Ishikawa (cell line): Measurements from ENCODE around the gene KMT5C.

ENCODE experiments used
- CEBPB ChIP-seq: IDR thresholded peaks from 2 replicates; pipeline ENCODE4 v1.6.1; 2012
- CREB1 ChIP-seq: IDR thresholded peaks from 2 replicates; pipeline ENCODE4 v1.6.1; 2012; ENCODE audit warnings: low read depth
- EGR1 ChIP-seq: IDR thresholded peaks from 2 replicates; pipeline ENCODE4 v1.6.1; 2012
- EP300 ChIP-seq: IDR thresholded peaks from 2 replicates; pipeline ENCODE4 v1.6.1; 2012; ENCODE audit warnings: borderline replicate concordance
- FOXM1 ChIP-seq: IDR thresholded peaks from 2 replicates; pipeline ENCODE4 v1.6.1; 2012; ENCODE audit warnings: low read depth, borderline replicate concordance
- NFIC ChIP-seq: IDR thresholded peaks from 2 replicates; pipeline ENCODE4 v1.6.1; 2012
- RAD21 ChIP-seq: IDR thresholded peaks from 2 replicates; pipeline ENCODE4 v1.6.1; 2012; ENCODE audit warnings: low read depth
- TAF1 ChIP-seq: IDR thresholded peaks from 2 replicates; pipeline ENCODE4 v1.6.1; 2012; ENCODE audit warnings: low read depth, mild to moderate bottlenecking
- TCF12 ChIP-seq: IDR thresholded peaks from 2 replicates; pipeline ENCODE4 v1.6.1; 2012; ENCODE audit warnings: low read depth
- YY1 ChIP-seq: IDR thresholded peaks from 2 replicates; pipeline ENCODE4 v1.6.1; 2012; ENCODE audit warnings: low read depth
- TF ChIP-seq, protein P1 (sequence below): IDR thresholded peaks from 2 replicates; pipeline ENCODE4 v1.6.1; 2012
- TF ChIP-seq, protein P2 (sequence below): IDR thresholded peaks from 2 replicates; pipeline ENCODE4 v1.6.1; 2012; ENCODE audit warnings: low read depth, mild to moderate bottlenecking
- TF ChIP-seq, protein P3 (sequence below): IDR thresholded peaks from 2 replicates; pipeline ENCODE4 v1.6.1; 2012

DNA sequence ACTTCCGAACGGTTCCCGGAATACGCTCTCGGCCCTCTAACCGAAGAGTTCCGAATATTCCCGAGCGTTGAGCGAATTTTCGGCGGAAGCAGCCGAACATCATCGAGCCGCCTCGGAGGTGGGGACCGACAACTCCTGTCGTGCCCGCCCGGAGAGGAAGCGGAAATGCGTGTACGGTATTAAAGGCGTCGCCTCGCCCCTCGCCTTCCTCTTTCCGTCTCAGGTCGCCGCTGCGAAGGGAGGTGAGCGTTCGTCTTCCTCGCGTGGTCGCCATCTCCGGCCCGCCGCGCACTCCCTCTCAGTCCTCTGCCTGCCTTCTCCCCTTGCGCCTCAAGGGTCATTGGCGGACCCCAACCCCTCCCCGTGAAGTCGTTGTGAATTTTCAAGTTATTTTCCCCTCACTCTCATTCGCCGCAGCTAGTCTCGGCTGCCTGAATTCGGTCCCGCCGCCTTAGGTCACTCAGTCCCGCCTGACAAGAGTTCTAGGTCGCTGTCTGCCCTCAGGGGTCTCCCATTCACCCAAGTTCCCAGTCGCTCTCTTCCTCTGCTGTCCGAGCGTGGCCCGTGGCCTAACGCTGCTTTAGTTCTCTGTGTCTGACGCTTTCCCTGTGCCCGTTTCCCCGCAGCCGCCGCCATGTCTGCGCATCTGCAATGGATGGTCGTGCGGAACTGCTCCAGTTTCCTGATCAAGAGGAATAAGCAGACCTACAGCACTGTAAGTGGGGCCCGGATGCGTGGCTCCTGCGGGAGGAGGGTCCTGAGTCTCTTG, 46.2 kb downstream of the KMT5C start, which contains the start of gene RPL28:
- TF ChIP-seq EP300 (no peak), TAF1 (peak; percentile 100), CEBPB (no peak), CREB1 (peak; percentile 52; the same call in 1 of the 2 replicates), RAD21 (no peak), FOXM1 (no peak), YY1 (peak; percentile 80), NFIC (no peak), EGR1 (no peak), TCF12 (peak; percentile 49; the same call in 1 of the 2 replicates)
- TF ChIP-seq, protein P1, sequence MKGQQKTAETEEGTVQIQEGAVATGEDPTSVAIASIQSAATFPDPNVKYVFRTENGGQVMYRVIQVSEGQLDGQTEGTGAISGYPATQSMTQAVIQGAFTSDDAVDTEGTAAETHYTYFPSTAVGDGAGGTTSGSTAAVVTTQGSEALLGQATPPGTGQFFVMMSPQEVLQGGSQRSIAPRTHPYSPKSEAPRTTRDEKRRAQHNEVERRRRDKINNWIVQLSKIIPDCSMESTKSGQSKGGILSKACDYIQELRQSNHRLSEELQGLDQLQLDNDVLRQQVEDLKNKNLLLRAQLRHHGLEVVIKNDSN, result peak; percentile 35; the same call in 1 of the 2 replicates
- TF ChIP-seq, protein P2, sequence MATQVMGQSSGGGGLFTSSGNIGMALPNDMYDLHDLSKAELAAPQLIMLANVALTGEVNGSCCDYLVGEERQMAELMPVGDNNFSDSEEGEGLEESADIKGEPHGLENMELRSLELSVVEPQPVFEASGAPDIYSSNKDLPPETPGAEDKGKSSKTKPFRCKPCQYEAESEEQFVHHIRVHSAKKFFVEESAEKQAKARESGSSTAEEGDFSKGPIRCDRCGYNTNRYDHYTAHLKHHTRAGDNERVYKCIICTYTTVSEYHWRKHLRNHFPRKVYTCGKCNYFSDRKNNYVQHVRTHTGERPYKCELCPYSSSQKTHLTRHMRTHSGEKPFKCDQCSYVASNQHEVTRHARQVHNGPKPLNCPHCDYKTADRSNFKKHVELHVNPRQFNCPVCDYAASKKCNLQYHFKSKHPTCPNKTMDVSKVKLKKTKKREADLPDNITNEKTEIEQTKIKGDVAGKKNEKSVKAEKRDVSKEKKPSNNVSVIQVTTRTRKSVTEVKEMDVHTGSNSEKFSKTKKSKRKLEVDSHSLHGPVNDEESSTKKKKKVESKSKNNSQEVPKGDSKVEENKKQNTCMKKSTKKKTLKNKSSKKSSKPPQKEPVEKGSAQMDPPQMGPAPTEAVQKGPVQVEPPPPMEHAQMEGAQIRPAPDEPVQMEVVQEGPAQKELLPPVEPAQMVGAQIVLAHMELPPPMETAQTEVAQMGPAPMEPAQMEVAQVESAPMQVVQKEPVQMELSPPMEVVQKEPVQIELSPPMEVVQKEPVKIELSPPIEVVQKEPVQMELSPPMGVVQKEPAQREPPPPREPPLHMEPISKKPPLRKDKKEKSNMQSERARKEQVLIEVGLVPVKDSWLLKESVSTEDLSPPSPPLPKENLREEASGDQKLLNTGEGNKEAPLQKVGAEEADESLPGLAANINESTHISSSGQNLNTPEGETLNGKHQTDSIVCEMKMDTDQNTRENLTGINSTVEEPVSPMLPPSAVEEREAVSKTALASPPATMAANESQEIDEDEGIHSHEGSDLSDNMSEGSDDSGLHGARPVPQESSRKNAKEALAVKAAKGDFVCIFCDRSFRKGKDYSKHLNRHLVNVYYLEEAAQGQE, result no peak
- TF ChIP-seq, protein P3, sequence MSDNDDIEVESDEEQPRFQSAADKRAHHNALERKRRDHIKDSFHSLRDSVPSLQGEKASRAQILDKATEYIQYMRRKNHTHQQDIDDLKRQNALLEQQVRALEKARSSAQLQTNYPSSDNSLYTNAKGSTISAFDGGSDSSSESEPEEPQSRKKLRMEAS, result peak; percentile 71
